ENCODE results near the gene FHDC1. TPM values are rescaled to one million over a fixed set of nuclear protein-coding genes. Genes with fewer than 3 reads are reported as not detected.

The FHDC1 gene
- polyA plus RNA-seq, 2 of the 4 experiments (the other 2 are of a cell fraction): 0.08 to 0.31 TPM

DNA sequence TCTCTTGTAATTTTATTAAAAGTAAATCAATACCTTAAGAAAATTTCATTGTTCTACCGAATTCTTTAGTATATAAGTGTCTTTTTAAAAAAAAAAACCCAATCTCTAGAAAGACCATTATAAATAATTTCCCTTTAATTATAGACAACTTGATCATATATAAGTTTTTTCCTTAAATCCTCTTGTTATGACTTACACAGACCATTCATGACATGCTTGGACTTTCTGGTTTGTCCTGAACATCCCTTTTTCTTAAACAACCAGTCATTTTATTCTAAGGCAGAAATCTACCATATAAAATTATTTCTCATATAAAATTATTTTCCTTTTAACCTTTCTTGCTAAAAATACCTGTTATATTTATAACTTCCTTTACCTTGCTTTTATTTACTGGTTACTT lies 15.4 kb upstream of the FHDC1 start:
- no peak overlapping the region for H3K4me2 ChIP-seq
- no peak overlapping the region for H3K27ac ChIP-seq
- WGBS (ENCODE audit: missing lambda C conversion rate): 2% methylated on average over 1 of the region's 1 CpG
- TF ChIP-seq ZFP36 (IDR thresholded peaks at IDR 0.05; ENCODE audit: borderline replicate concordance, partially characterized antibody): peak; percentile 90
- TF ChIP-seq CBX8 (IDR thresholded peaks at IDR 0.05): no peak
- no peak overlapping the region for H3K4me3 ChIP-seq
- ChIA-PET CTCF (no interaction called here), POLR2A (no interaction called here)
- ATAC-seq (no peak), DNase-seq (ENCODE audit: low read depth in 1 of 2, low spot score in 1 of 2) (peak in 1 of 2 experiments; percentile 60), FAIRE-seq (no peak)
- peaks cover 6% of the 10 kb centered on the region; the same call in 1 of the 3 replicates for H3K9me3 ChIP-seq
- H3K4me1 ChIP-seq: no peaks in the 10 kb centered on the region

DNA sequence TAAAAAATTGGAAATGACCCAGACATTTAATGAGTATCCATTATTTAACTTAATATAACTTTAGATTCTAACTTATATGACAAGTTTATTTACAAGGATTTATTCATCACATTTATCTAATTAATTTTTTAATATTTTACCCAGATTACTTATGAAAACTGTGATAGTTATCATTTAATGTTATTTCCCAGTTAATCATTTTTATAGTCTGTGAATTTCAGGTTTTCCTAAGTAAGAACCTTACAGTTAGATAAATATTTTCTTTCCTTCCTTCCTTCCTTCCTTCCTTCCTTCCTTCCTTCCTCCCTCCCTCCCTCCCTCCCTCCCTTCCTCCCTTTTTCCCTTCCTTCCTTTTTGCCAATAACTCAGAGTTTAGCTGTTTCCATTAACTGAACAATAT lies 14.8 kb upstream of the FHDC1 start:
- TF ChIP-seq JUN (IDR thresholded peaks at IDR 0.05) (no peak), GATA3 (IDR thresholded peaks at IDR 0.05; ENCODE audit: borderline replicate concordance) (no peak), ESRRA (IDR thresholded peaks at IDR 0.05; ENCODE audit: borderline replicate concordance, low read length) (no peak), HEYL (CRISPR knock-in tag; IDR thresholded peaks at IDR 0.05) (no peak), ZC3H11A (IDR thresholded peaks at IDR 0.05) (no peak), NFE2L2 (conservative IDR thresholded peaks at IDR 0.05; ENCODE audit: low read length) (no peak), HDAC2 (IDR thresholded peaks at IDR 0.05) (no peak), CHD2 (IDR thresholded peaks at IDR 0.05; ENCODE audit: low read length, partially characterized antibody) (no peak), HOXA7 (CRISPR knock-in tag; IDR thresholded peaks at IDR 0.05) (no peak), CBX8 (IDR thresholded peaks at IDR 0.05) (no peak)
- TF ChIP-seq, protein P1, sequence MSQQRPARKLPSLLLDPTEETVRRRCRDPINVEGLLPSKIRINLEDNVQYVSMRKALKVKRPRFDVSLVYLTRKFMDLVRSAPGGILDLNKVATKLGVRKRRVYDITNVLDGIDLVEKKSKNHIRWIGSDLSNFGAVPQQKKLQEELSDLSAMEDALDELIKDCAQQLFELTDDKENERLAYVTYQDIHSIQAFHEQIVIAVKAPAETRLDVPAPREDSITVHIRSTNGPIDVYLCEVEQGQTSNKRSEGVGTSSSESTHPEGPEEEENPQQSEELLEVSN (IDR thresholded peaks at IDR 0.05; ENCODE audit: borderline replicate concordance, low read depth): no peak
- no peak overlapping the region for H3K4me2 ChIP-seq

DNA sequence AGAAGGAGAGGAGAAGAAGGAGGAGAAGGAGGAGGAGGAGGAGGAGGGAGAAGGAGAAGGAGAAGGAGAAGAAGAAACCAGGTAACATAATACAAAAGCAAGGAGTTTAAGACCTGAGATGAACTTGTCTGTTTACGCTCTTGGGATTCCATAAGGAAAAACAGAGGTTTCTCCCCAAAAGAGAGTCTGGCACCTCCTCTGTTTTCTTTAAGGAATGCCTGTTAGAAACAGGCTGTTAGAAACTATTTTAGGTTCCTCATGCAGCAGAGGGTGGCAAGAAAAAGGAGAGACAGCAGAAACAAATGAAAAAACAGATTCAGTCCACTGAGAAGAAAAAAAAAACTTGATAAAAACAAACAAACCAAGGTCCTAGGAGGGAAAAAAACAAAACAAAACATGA lies 10.3 kb upstream of the FHDC1 start:
- POLR2A ChIA-PET: no interaction called here
- no peak for FAIRE-seq

More for the DNA sequence above, 14.8 kb upstream of the FHDC1 start:
- no peak for ATAC-seq
- ChIA-PET CTCF (no interaction called here), POLR2A (no interaction called here)
- no peaks in the 10 kb centered on the region for H3K4me1 ChIP-seq
- H3K27ac ChIP-seq: no peak overlapping the region
- no peak overlapping the region for H3K4me3 ChIP-seq
- peaks cover 6% of the 10 kb centered on the region; the same call in 1 of the 3 replicates for H3K9me3 ChIP-seq
- DNase-seq (ENCODE audit: low read depth in 1 of 2, low spot score in 1 of 2): no peak
- FAIRE-seq: no peak

GRCh38 chr4:152926959-152927358 lies 9.2 kb upstream of the FHDC1 start:
- ATAC-seq (no peak), FAIRE-seq (no peak), DNase-seq (ENCODE audit: low read depth in 1 of 2, low spot score in 1 of 2) (no peak)
- H3K9me3 ChIP-seq: no peaks in the 10 kb centered on the region
- no peak overlapping the region for H3K27ac ChIP-seq
- CTCF ChIA-PET: interaction anchor here (0.7 kb wide), 1 partner anchor 224 kb away, joined by 3 read pairs; no protein-coding TSS in a partner anchor
- WGBS (ENCODE audit: missing lambda C conversion rate): 61% methylated on average over 4 of the region's 4 CpGs
- POLR2A ChIA-PET: no interaction called here
- no peak for TF ChIP-seq ZFP36 (IDR thresholded peaks at IDR 0.05; ENCODE audit: borderline replicate concordance, partially characterized antibody)
- TF ChIP-seq POLR2A (IDR thresholded peaks at IDR 0.05; ENCODE audit: low read length): no peak
- H3K4me2 ChIP-seq: no peak overlapping the region
- no peak overlapping the region for H3K4me3 ChIP-seq
- H3K4me1 ChIP-seq: no peaks in the 10 kb centered on the region

More for the DNA sequence above, 10.3 kb upstream of the FHDC1 start:
- CTCF ChIA-PET: no interaction called here
- ATAC-seq (no peak), DNase-seq (ENCODE audit: low read depth in 1 of 2, low spot score in 1 of 2) (no peak)
- no peak for TF ChIP-seq ZNF302 (CRISPR knock-in tag; IDR thresholded peaks at IDR 0.05)
- TF ChIP-seq KDM1A (IDR thresholded peaks at IDR 0.05; ENCODE audit: low read depth): no peak
- no peak for TF ChIP-seq JUNB (IDR thresholded peaks at IDR 0.05)
- TF ChIP-seq SMC3 (IDR thresholded peaks at IDR 0.05): no peak
- TF ChIP-seq HOXB5 (CRISPR knock-in tag; IDR thresholded peaks at IDR 0.05): no peak
- TF ChIP-seq EHF (CRISPR knock-in tag; IDR thresholded peaks at IDR 0.05): no peak
- TF ChIP-seq RFX5 (IDR thresholded peaks at IDR 0.05): no peak
- H3K4me3 ChIP-seq: no peak overlapping the region
- 100% methylated on average over 1 of the region's 1 CpG for WGBS (ENCODE audit: missing lambda C conversion rate)
- no peak overlapping the region for H3K4me2 ChIP-seq
- H3K27ac ChIP-seq: no peak overlapping the region
- H3K9me3 ChIP-seq: no peaks in the 10 kb centered on the region
- H3K4me1 ChIP-seq: no peaks in the 10 kb centered on the region

- ATAC-seq (no peak), FAIRE-seq (no peak), DNase-seq (ENCODE audit: low read depth in 1 of 2, low spot score in 1 of 2) (no peak)
- no peak overlapping the region for H3K4me3 ChIP-seq
- TF ChIP-seq, protein P2, sequence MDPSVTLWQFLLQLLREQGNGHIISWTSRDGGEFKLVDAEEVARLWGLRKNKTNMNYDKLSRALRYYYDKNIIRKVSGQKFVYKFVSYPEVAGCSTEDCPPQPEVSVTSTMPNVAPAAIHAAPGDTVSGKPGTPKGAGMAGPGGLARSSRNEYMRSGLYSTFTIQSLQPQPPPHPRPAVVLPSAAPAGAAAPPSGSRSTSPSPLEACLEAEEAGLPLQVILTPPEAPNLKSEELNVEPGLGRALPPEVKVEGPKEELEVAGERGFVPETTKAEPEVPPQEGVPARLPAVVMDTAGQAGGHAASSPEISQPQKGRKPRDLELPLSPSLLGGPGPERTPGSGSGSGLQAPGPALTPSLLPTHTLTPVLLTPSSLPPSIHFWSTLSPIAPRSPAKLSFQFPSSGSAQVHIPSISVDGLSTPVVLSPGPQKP (IDR thresholded peaks at IDR 0.05; ENCODE audit: low read depth, low read length): no peak
- no peak for TF ChIP-seq EHF (CRISPR knock-in tag; IDR thresholded peaks at IDR 0.05)
- TF ChIP-seq KDM1A (IDR thresholded peaks at IDR 0.05; ENCODE audit: low read depth): no peak
- TF ChIP-seq RAD21 (conservative IDR thresholded peaks at IDR 0.05 in 1 of 2, IDR thresholded peaks at IDR 0.05 in 1 of 2): no peak
- no peak for TF ChIP-seq NR3C1 (IDR thresholded peaks at IDR 0.05)
- no peak for TF ChIP-seq CHD4 (IDR thresholded peaks at IDR 0.05; ENCODE audit: borderline replicate concordance)
- TF ChIP-seq HOXB13 (CRISPR knock-in tag; IDR thresholded peaks at IDR 0.05; ENCODE audit: low read depth): no peak
- no peaks in the 10 kb centered on the region for H3K9me3 ChIP-seq
- 98% methylated on average over 3 of the region's 3 CpGs for WGBS (ENCODE audit: missing lambda C conversion rate)
- CTCF ChIA-PET: no interaction called here
- H3K4me1 ChIP-seq: no peaks in the 10 kb centered on the region
- POLR2A ChIA-PET: no interaction called here
- H3K4me2 ChIP-seq: no peak overlapping the region
- no peak overlapping the region for H3K27ac ChIP-seq
These were observed 8.4 kb upstream of the FHDC1 start for GRCh38 chr4:152927737-152928136.

Measured in A549 (cell line).